K562 (cell line): ENCODE results near the gene RUVBL1. TPM values are rescaled to one million over a fixed set of nuclear protein-coding genes. Genes with fewer than 3 reads are reported as not detected.

ENCODE experiments used
- BHLHE40 ChIP-seq: IDR thresholded peaks from 2 replicates; pipeline ENCODE4 v1.6.1; 2011; ENCODE audit warnings: low read length, improper control_type of control experiment
- ETV6 ChIP-seq, 3 experiments: fragments of 150-350 bp in 1 of 3; sonication (generic) in 1 of 3; formaldehyde crosslinking in 1 of 3; IDR thresholded peaks; 2 replicates each; pipeline versions ENCODE4 v1.6.1 to v1.8.0; 2014 to 2022; ENCODE audit warnings: borderline replicate concordance in 2 of 3, low read depth in 2 of 3, antibody characterized with exemption in 1 of 3, low read length in 1 of 3, mild to moderate bottlenecking in 1 of 3, missing genetic modification reagents in 1 of 3
- HMGN3 ChIP-seq: IDR thresholded peaks from 2 replicates; pipeline ENCODE4 v1.6.1; 2011; ENCODE audit warnings: borderline replicate concordance, low read depth, mild to moderate bottlenecking, mixed read lengths, low read length; ENCODE audit not compliant: insufficient read length; ENCODE audit errors: extremely low read depth
- LCOR ChIP-seq: sonication (generic); formaldehyde crosslinking; IDR thresholded peaks from 2 replicates; pipeline ENCODE4 v1.8.0; 2022; ENCODE audit warnings: mild to moderate bottlenecking, missing genetic modification reagents
- MXI1 ChIP-seq: IDR thresholded peaks from 2 replicates; pipeline ENCODE4 v1.6.1; 2011; ENCODE audit warnings: low read depth, mild to moderate bottlenecking, improper control_type of control experiment, low read length
- SMARCA4 ChIP-seq: fragments of 450-650 bp; IDR thresholded peaks from 2 replicates; pipeline ENCODE4 v1.6.1; 2016
- SMARCE1 ChIP-seq: fragments of 450-650 bp; IDR thresholded peaks from 2 replicates; pipeline ENCODE4 v1.7.1; 2016; ENCODE audit warnings: mild to moderate bottlenecking
- THRB ChIP-seq: fragments of 450-650 bp; formaldehyde crosslinking; conservative IDR thresholded peaks from 2 replicates; pipeline ENCODE4 v1.4.0; 2022; ENCODE audit warnings: mild to moderate bottlenecking, missing genetic modification characterization
- YY1 ChIP-seq, 3 experiments: IDR thresholded peaks; 2 replicates each; pipeline ENCODE4 v1.6.1; 2011; ENCODE audit warnings: low read length in 2 of 3, mild to moderate bottlenecking in 2 of 3, moderate library complexity in 2 of 3, borderline replicate concordance in 1 of 3, control low read depth in 1 of 3, low read depth in 1 of 3; ENCODE audit not compliant: insufficient read depth in 3 of 3, insufficient replicate concordance in 2 of 3, control insufficient read depth in 1 of 3, insufficient read length in 1 of 3; ENCODE audit errors: extremely low read depth in 1 of 3
- ZBTB7A ChIP-seq: IDR thresholded peaks from 2 replicates; pipeline ENCODE4 v1.6.1; 2011; ENCODE audit warnings: low read depth, mild to moderate bottlenecking, low read length, moderate library complexity, borderline replicate concordance; ENCODE audit not compliant: control insufficient read depth
- ZNF121 ChIP-seq: sonication (generic); formaldehyde crosslinking; conservative IDR thresholded peaks from 2 replicates; pipeline ENCODE4 v1.8.0; 2022; ENCODE audit warnings: missing genetic modification reagents
- ZNF239 ChIP-seq: fragments of 250-450 bp; sonication (Bioruptor Pico); IDR thresholded peaks from 2 replicates; pipeline ENCODE4 v1.4.0; 2020; ENCODE audit warnings: mild to moderate bottlenecking
- polyA plus RNA-seq, 8 experiments: library from polyadenylated mRNA; depleted of rRNA in 4 of 8; stranded (reverse) in 5 of 8; unstranded in 3 of 8; fragments of >200 nt; fragmentation: Nextera tagmentation in 2 of 8; fragmentation: Illumina TruSeq in 1 of 8; extraction: Ambion mirVana in 2 of 8; extraction: Trizol in 1 of 8; gene quantifications; 2 replicates each; pipeline versions ENCODE4 v1.2.1 to v1.2.3, GENCODE V29; 2011 to 2014; ENCODE audit warnings: inconsistent platforms in 1 of 8, missing spikeins in 1 of 8
- total RNA-seq, 7 experiments: library from RNA; depleted of rRNA in 6 of 7; stranded (reverse); fragments of >200 nt in 6 of 7; fragmentation: Illumina TruSeq in 2 of 7; extraction: Trizol in 2 of 7; gene quantifications; 2 replicates each; pipeline versions ENCODE4 v1.2.1 to v1.2.3, GENCODE V29; 2011 to 2021; ENCODE audit warnings: low replicate concordance in 1 of 7
- TF ChIP-seq, protein P1 (sequence below): sonication (generic); formaldehyde crosslinking; IDR thresholded peaks from 2 replicates; pipeline ENCODE4 v1.8.0; 2023; ENCODE audit warnings: mild to moderate bottlenecking, missing genetic modification reagents
- TF ChIP-seq, protein P2 (sequence below): fragments of 150-350 bp; IDR thresholded peaks from 2 replicates; pipeline ENCODE4 v1.6.1; 2014; ENCODE audit warnings: low read depth, mild to moderate bottlenecking, low read length, borderline replicate concordance
- TF ChIP-seq, protein P3 (sequence below): fragments of 250-450 bp; sonication (Bioruptor Pico); IDR thresholded peaks from 2 replicates; pipeline ENCODE4 v1.6.1; 2021; ENCODE audit warnings: mild to moderate bottlenecking

Gene RUVBL1
- total and polyA plus RNA-seq, 9 of the 15 experiments (the other 6 are each of a cell fraction or from before 2014, with no cell fraction given): 20.7 to 147 (median 113) TPM

DNA sequence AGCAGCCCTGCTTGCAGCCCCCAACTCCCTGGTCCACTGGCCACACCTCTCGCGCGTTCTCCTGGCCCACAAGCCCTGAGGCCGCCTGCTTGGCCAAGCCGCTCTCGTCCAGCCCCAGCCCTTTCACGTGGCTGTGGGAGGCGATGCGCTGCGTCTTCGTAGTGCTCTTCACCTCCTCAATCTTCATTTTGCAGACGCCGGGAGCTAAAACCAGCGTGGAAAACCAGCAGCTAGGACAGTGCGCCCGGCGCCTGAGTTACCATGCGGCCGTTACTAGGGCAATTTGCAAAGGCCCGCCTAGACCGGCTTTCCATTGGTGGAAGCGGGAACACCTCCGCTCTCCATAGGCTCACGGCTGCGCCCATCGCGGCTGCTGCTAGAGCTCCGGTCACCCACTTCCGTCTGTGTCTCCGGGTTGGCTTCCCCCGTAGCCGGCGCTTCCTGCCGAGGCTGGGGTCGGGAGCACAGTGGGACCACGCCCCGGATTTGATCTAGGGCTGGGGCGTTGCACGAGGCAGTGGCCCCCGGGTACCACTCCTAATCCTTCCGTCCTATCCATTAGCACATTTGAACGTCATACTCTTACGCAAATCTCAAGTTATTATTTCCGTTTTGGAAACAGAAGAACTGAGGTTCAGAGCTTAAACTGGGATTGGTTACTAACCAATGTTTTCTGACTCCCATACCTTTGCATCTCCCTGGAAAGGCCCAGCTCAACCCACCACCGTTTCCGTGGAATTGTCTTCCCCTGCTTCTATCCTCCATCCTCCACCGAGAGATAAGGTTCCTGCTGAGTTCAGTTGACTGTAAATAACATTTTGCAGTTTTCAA, at the start of gene RUVBL1 (continued):
- TF ChIP-seq, protein P1, sequence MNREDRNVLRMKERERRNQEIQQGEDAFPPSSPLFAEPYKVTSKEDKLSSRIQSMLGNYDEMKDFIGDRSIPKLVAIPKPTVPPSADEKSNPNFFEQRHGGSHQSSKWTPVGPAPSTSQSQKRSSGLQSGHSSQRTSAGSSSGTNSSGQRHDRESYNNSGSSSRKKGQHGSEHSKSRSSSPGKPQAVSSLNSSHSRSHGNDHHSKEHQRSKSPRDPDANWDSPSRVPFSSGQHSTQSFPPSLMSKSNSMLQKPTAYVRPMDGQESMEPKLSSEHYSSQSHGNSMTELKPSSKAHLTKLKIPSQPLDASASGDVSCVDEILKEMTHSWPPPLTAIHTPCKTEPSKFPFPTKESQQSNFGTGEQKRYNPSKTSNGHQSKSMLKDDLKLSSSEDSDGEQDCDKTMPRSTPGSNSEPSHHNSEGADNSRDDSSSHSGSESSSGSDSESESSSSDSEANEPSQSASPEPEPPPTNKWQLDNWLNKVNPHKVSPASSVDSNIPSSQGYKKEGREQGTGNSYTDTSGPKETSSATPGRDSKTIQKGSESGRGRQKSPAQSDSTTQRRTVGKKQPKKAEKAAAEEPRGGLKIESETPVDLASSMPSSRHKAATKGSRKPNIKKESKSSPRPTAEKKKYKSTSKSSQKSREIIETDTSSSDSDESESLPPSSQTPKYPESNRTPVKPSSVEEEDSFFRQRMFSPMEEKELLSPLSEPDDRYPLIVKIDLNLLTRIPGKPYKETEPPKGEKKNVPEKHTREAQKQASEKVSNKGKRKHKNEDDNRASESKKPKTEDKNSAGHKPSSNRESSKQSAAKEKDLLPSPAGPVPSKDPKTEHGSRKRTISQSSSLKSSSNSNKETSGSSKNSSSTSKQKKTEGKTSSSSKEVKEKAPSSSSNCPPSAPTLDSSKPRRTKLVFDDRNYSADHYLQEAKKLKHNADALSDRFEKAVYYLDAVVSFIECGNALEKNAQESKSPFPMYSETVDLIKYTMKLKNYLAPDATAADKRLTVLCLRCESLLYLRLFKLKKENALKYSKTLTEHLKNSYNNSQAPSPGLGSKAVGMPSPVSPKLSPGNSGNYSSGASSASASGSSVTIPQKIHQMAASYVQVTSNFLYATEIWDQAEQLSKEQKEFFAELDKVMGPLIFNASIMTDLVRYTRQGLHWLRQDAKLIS (CRISPR knock-in tag): no peak
- TF ChIP-seq, protein P2, sequence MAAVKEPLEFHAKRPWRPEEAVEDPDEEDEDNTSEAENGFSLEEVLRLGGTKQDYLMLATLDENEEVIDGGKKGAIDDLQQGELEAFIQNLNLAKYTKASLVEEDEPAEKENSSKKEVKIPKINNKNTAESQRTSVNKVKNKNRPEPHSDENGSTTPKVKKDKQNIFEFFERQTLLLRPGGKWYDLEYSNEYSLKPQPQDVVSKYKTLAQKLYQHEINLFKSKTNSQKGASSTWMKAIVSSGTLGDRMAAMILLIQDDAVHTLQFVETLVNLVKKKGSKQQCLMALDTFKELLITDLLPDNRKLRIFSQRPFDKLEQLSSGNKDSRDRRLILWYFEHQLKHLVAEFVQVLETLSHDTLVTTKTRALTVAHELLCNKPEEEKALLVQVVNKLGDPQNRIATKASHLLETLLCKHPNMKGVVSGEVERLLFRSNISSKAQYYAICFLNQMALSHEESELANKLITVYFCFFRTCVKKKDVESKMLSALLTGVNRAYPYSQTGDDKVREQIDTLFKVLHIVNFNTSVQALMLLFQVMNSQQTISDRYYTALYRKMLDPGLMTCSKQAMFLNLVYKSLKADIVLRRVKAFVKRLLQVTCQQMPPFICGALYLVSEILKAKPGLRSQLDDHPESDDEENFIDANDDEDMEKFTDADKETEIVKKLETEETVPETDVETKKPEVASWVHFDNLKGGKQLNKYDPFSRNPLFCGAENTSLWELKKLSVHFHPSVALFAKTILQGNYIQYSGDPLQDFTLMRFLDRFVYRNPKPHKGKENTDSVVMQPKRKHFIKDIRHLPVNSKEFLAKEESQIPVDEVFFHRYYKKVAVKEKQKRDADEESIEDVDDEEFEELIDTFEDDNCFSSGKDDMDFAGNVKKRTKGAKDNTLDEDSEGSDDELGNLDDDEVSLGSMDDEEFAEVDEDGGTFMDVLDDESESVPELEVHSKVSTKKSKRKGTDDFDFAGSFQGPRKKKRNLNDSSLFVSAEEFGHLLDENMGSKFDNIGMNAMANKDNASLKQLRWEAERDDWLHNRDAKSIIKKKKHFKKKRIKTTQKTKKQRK: no peak
- TF ChIP-seq SMARCE1 (no peak), HMGN3 (peak; percentile 47), ZNF121 (CRISPR knock-in tag) (no peak), ZBTB7A (peak; percentile 84), MXI1 (peak; percentile 92), THRB (CRISPR knock-in tag) (no peak), BHLHE40 (peak; percentile 35; the same call in 1 of the 2 replicates), SMARCA4 (no peak), ETV6 (IDR thresholded peaks at IDR 0.05; ENCODE audit: borderline replicate concordance in 1 of 2, low read depth in 2 of 2, low read length in 1 of 2) (no peak; a peak in 1 of 4 replicates), ETV6 (CRISPR knock-in tag; IDR thresholded peaks at IDR 0.05; ENCODE audit: borderline replicate concordance) (no peak), LCOR (CRISPR knock-in tag) (no peak), YY1 (IDR thresholded peaks at IDR 0.05; ENCODE audit: borderline replicate concordance in 1 of 3, control insufficient read depth in 1 of 3, extremely low read depth in 1 of 3, insufficient read depth in 3 of 3, insufficient read length in 1 of 3, insufficient replicate concordance in 2 of 3, low read depth in 1 of 3, low read length in 2 of 3) (peak in 2 of 3 experiments; percentile 12 to 47), ZNF239 (no peak)
- TF ChIP-seq, protein P3, sequence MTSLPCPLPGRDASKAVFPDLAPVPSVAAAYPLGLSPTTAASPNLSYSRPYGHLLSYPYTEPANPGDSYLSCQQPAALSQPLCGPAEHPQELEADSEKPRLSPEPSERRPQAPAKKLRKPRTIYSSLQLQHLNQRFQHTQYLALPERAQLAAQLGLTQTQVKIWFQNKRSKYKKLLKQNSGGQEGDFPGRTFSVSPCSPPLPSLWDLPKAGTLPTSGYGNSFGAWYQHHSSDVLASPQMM (CRISPR knock-in tag): no peak
